Esophagus mucosa (tissue), 1 donor: ENCODE results near the gene LSAMP. TPM values are rescaled to one million over a fixed set of nuclear protein-coding genes. Genes with fewer than 3 reads are reported as not detected.

ENCODE experiments used
- ATAC-seq: fragments of 200-7000 bp; cut with Tn5 transposase; one replicate; pipeline ENCODE4 v1.9.1; 2020
- total RNA-seq: library from RNA; stranded (reverse); gene quantifications from one replicate; pipeline ENCODE4 v1.2.4, GENCODE V29; 2023
- donor health status: DM: yes; HTN: yes; CAD: no.

Gene LSAMP
- total RNA-seq, 1 donor from 2014 or later = 0.28 TPM

GRCh38 chr3:116285781-116286421, 159.4 kb downstream of the LSAMP start:
- no peak for ATAC-seq

- ATAC-seq = no peak
Measured at GRCh38 chr3:116281313-116282143, 163.8 kb downstream of the LSAMP start.

GRCh38 chr3:116280130-116280740, 165.1 kb downstream of the LSAMP start:
- no peak for ATAC-seq

GRCh38 chr3:116276675-116277074, 168.6 kb downstream of the LSAMP start:
- ATAC-seq = no peak

GRCh38 chr3:116270056-116270455, 175.2 kb downstream of the LSAMP start:
- ATAC-seq = no peak

GRCh38 chr3:116267116-116267515, 178.2 kb downstream of the LSAMP start:
- no peak for ATAC-seq

- no peak for ATAC-seq
Measured at GRCh38 chr3:116265976-116266584, 179.2 kb downstream of the LSAMP start.

- ATAC-seq = no peak
Measured at GRCh38 chr3:116265320-116265695, 180.0 kb downstream of the LSAMP start.

- no peak for ATAC-seq
Measured at GRCh38 chr3:116264546-116265319, 180.6 kb downstream of the LSAMP start.

- ATAC-seq = no peak
Measured at GRCh38 chr3:116263842-116264545, 181.3 kb downstream of the LSAMP start.

- ATAC-seq = no peak
Measured at GRCh38 chr3:116260491-116260890, 184.8 kb downstream of the LSAMP start.

- no peak for ATAC-seq
Measured at GRCh38 chr3:116259984-116260383, 185.3 kb downstream of the LSAMP start.

- no peak for ATAC-seq
Measured at GRCh38 chr3:116256843-116257485, 188.3 kb downstream of the LSAMP start.

GRCh38 chr3:116254541-116254940, 190.7 kb downstream of the LSAMP start:
- no peak for ATAC-seq

GRCh38 chr3:116253511-116253910, 191.8 kb downstream of the LSAMP start:
- no peak for ATAC-seq

- no peak for ATAC-seq
Measured at GRCh38 chr3:116247605-116248004, 197.7 kb downstream of the LSAMP start.

- no peak for ATAC-seq
Measured at GRCh38 chr3:116246406-116246980, 198.8 kb downstream of the LSAMP start.

- no peak for ATAC-seq
Measured at GRCh38 chr3:116242825-116243224, 202.5 kb downstream of the LSAMP start.

- ATAC-seq = no peak
Measured at GRCh38 chr3:116241677-116242076, 203.6 kb downstream of the LSAMP start.

GRCh38 chr3:116240261-116240660, 205.0 kb downstream of the LSAMP start:
- no peak for ATAC-seq
